GM13976 (cell line): ENCODE data around the gene ADGRL2.

Experiments
- DNase-seq: peaks from one replicate; pipeline ENCODE4 v3.0.0; 2012; ENCODE audit warnings: low spot score
- CTCF ChIP-seq: IDR thresholded peaks from 2 replicates; pipeline ENCODE4 v1.5.1; 2012; ENCODE audit warnings: borderline replicate concordance, mild to moderate bottlenecking; ENCODE audit not compliant: insufficient read depth; ENCODE audit errors: extremely low read depth, missing control alignments, control extremely low read depth
- in situ Hi-C: fragments of 300-500 bp; cut with MboI; formaldehyde crosslinking; loops from one replicate; pipeline ENCODE4 v1.12.0; 2022; ENCODE audit warnings: low sequenced_read_pairs, mixed read lengths, inconsistent platforms; ENCODE audit not compliant: unreplicated experiment

Gene ADGRL2

GRCh38 chr1:81800695-81801650 is at the start of gene ADGRL2:
Gene ADGRL2 (plus strand): TSS chr1:81800934. CDS start chr1:81836985, 36,051 bp downstream.
- peak; percentile 47 for DNase-seq
- in situ Hi-C loops: no loop called here
- TF ChIP-seq CTCF: no peak

GRCh38 chr1:81752840-81753239 is 47.9 kb upstream of the ADGRL2 start:
- no peak for TF ChIP-seq CTCF
- no peak for DNase-seq
- in situ Hi-C loops: no loop called here

- DNase-seq: no peak
- no peak for TF ChIP-seq CTCF
- in situ Hi-C loops: no loop called here
Observed at GRCh38 chr1:81754424-81754823, 46.3 kb upstream of the ADGRL2 start.

- DNase-seq: no peak
- no peak for TF ChIP-seq CTCF
- in situ Hi-C loops: no loop called here
Observed at GRCh38 chr1:81756872-81757271, 43.9 kb upstream of the ADGRL2 start.

- in situ Hi-C loops: no loop called here
- no peak for DNase-seq
- TF ChIP-seq CTCF: no peak
Observed at GRCh38 chr1:81757398-81758020, 43.2 kb upstream of the ADGRL2 start.

GRCh38 chr1:81758181-81758580 is 42.6 kb upstream of the ADGRL2 start:
- DNase-seq: no peak
- in situ Hi-C loops: no loop called here
- no peak for TF ChIP-seq CTCF
